NCI-H2196 treated with DMSO at 0.1 percent for 48 hours (cell line): ENCODE data around the gene SH3RF1.
"Not testable (repeated sequence)": the region's sequence is repeated elsewhere in the genome, so short reads cannot be mapped to it uniquely, and the experiment has no call there.

Experiments
- DNase-seq: peaks from one replicate; lab custom pipeline; 2025; ENCODE audit not compliant: unreplicated experiment; lab: John Stamatoyannopoulos, UW

SH3RF1 gene

DNA sequence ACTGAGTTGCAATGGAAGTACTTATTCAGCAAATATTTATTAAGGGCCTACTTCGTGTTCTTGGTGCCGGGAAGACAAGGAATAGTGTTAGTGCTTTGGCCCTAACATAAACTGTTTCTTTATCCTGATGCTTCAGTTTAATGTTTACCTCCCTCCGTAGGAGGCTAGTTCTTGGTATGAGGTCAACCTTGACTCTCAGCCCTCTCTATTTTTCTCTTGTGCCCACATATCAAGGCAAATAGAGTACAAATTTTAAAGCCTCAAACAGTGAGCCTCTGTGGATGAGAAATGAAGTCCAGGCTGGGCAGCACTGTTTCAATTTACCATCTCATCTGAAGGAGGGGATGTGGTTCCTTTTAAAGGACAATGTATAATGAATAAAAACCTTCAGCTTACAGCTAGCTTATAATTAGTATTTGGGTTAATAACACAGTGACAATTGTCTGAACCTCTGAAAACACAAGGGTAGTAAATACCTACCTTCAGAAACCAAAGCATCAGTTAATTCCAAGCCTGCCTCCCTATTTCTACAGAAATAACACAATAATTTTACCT lies 68.5 kb downstream of the SH3RF1 start:
- DNase-seq = no peak

DNA sequence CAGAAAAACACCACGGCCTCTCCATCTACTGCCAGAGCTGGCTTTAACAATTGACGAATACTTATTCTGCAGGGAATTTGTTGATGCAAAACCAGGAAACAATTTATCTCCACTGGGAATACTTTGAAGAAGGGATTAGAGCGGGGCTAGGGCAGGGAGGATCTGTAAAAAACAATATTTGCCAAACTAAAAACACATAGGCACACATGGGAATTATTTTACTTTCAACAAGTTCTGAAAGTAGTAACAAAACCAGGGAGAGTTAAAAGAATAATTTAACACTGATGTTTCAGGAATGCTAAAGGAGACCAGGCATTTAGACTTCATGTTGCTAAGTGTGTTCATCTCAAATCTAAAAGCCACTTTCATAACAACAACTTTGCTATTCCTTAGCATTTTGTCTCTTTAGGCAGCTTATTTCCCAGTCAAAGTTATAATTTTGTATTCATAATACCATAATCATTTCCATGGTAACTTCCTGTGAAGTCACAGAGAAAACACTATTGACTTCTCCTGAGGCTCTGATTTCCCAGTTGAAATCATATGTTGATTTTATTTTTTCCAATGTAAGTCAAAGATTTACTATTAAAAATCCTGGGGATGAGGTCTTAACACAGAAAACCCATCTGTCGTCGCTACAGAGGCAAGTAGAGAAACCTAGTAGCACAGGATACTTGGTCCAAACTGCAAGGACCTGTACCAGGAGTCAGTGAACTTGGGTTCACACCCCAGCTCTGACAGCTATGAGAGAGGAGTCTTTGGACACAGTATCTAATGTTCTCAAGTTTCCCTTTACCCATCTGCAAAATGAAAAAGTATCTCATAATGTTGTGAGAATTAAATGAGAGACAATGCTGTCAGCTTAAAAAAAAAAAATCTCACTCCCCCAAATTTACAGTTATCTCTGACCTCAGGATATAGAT lies 69.3 kb downstream of the SH3RF1 start:
- no peak for DNase-seq

DNA sequence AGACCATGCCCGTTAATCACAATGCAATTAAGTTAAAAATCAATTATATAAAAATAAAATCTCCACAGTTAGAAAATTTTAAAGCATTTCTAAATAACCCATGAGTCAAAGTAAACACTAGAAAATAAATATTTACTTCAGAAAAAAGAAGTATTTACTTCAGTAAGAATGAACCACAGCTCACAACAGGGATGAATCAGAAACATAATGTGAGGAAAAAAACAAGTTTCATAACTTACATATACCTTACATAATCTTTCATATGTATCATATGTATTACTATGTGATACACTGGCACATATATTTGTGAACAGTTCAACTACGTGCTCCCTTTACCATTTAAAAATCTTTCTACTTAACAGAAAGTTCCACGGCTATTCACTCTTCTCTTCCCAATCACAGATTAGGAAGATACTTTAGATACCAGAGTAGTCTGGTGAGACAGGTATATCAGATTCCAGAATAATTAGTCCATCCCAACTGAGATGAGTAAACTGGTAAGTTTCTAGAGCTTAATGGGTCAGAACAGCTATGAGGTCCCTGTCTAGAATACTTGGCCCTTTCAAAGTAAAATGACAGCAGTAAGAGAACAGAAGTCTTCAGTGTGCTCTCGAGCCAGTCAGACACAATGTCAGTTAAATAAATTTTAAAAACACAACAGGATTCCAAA lies 70.3 kb downstream of the SH3RF1 start:
- DNase-seq = no peak

DNA sequence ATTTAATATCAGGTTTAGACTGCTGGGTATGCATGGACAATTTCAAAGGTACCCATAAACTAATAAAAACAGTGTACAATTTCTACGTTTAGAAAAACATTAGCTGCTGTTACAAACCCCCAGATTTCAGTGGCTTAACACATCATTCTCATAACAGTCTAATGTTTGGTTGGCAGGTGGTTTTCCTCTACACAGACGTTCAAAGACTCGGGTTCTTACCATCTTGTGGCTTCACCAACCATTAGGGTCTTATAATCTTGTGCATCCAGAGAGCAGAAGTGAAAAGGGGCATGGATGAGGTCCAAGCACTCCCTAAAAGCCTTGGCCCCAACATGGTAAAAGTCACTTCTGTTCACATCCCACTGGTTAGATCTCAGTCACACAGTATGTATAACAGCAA lies 71.6 kb downstream of the SH3RF1 start:
- no peak for DNase-seq

DNA sequence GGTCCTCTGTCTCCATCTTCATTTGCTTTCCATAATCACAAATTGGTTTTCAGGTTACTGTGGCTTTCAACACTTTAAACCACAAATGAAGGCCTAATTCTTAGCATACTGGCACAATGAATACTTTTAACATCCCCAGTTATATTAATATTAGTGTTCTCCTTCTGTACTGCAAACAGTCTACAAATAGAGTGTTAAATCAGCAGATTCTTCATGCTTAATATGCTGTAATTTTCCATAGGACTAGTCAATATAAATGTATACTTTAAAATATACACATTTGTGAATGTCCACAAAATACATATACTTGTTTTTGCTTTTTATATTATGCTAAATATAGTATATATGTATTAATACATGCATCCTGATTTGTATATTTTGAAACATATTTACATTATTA lies 72.6 kb downstream of the SH3RF1 start:
- DNase-seq = no peak

DNA sequence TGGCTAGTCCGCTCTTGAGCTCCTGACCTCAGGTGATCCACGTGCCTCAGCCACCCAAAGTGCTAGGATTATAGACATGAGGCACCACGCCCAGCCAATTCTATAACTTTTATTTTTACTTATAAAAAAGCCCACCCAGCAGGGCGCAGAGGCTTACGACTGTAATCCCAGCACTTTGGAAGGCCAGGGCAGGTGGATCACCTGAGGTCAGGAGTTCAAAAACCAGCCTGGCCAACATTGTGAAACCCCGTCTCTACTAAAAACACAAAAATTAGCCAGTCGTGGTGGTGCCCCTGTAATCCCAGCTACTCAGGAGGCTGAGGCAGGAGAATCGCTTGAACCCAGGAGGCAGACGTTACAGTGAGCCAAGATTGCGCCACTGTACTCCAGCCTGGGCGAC lies 73.5 kb downstream of the SH3RF1 start:
- DNase-seq = not testable (repeated sequence)

DNA sequence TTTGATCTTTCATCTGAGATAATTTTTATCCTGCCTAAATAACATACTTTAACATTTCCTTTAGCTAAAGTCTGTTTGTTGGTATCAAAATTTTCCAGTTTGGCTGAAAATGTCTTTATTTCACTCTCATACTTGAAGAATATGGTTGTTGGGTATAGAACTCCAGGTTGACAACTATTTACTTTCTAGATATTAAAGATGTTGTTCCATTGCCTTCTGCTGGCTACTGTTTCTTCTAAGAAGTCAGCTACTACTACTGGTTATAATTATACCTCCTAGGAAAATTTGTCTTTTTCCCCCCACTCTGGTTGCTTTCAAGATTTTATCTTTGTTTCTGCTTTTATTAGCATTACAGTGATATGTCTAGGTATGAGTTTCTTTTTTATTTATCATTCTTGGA lies 75.7 kb downstream of the SH3RF1 start:
- DNase-seq = no peak

DNA sequence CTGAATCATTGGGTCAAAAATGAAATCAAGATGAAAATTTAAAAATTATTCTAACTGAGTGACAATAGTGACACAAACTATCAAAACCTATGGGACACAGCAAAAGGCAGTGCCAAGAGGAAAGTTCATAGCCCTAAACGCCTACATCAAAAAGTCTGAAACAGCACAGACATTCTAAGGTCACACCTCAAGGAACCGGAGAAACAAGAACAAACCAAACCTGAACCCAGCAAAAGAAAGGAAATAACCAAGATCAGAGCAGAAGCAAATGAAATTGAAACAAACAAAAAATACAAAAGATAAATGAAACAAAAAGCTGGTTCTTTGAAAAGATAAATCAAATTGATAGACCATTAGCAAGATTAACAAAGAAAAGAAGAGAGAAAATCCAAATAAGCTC lies 80.8 kb downstream of the SH3RF1 start:
- not testable (repeated sequence) for DNase-seq

DNA sequence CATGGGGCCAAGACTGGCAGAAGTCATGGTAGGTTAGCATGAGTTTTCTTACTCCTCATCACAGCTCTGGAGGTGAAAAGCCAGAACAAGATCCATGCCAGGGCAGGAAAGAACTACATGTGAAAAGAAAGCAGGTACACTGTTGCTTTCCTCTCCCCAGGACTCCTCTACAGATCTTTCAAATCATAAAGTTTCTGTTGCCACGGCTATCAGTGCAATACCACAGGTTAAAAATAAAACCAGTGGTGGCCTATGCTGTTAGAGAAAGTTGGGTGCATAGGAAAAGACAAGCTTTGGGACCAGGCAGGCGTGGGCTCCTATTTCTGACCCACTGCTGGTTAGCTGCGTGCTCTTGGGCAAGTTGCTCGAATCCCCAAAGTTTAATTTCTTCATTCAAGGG lies 81.4 kb downstream of the SH3RF1 start:
- DNase-seq = no peak

DNA sequence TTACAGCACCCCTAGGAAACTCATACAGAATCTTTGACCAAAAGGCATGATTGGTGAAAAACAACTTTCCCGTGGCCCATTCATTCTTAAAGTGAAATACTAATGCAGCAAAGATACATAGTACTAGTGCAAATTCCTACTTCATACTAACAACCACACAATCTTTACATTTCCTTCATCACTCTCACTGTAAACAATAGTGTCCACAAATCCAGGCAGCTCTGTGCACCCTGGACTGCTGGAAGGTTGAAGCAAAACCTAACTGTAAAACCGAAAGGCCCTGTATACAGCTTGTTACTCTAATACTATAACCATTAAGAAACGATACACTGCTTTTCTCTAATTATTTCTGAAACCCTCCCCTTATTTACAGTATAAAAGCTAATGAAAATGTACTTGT lies 82.6 kb downstream of the SH3RF1 start:
- no peak for DNase-seq

DNA sequence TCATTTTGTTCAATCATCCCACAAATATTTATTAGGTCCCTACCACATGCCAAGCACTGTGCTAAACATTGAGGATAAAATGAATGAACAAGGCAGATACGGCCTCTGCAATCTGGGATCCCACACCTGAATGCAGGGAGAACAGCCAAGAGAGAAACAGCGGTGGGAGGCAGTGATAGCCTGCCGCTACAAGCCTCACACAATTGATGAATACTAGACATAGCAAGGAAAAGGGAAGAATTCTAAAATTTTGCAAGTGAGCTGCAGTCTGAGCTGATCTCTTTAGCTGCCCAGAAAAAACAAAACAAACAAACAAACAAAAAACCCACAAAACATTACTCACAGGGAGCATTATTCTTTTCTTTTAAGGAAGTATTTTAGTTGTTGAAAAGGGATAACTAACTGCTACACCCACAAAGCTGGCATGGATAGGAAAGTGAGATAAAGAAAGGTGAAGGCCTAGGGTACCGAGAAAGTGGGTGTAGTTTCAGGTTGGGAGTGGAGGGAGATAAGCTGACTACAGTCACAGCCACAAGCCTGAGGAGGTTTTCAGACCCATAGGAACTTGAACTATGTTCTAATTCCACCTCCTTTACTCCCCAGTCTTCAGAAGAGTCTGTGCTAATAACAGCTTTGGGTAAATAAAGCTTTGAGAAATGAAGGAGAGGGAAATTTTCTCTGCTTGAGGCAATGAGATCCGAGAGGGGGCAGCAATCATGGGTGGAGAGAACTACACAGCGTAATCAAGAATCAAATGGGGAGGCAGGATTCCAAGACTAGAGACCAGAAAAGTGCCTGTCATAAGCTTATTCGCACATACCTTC lies 85.4 kb downstream of the SH3RF1 start:
- no peak for DNase-seq

DNA sequence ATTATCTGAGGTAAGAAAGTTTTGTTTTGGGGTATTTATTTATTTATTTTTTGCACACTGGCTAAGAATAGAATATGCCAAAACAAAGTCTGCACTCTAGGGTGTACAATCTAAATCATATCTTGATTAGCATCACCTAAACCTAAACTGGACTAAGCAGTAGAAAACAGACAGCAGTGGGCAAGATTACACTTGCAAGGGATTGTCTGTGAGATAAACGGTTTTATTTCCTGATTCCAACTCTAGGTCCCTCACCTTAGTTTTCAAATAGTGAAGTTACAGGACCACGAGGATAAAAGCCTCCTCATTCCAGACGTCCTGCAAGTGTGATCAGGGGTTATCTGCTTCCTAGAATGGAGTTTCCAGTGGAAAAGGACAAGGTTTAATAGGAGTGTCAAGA lies 86.1 kb downstream of the SH3RF1 start:
- no peak for DNase-seq

DNA sequence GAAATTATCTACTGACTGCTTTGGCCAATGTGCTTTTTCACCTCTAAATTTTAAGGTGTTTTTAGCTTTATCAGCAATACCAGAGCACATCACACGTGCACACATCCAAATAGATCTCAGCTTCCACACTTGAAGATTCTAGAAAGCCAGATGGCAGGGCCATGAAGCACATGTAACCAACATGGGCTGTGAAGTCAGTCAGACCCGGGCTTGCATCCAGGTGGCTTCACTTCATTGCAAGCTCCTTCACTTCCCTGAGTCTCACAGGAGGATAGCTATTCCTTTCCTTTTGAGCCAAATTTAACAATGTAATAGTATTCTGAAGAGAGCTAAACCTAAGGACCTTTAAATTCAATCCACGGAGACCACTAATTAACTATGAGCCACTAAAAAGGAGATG lies 86.5 kb downstream of the SH3RF1 start:
- DNase-seq = no peak

DNA sequence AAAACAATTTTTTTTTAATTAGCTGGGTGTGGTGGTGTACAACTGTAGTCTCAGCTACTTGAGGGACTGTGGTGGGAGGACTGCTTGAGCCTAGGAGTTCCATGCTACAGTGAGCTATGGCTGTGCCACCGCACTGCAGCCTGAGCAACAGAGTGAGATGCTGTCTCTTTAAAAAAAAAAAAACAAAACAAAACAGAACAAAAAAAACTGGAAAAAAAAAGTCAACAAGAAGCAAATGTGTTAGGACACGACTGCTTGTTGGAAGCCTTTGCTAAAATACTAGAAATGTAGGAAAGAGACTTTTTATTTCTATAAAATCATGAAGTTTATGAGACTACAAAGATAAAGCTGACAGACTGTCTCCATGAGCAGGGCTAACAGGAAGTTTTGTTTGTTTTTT lies 87.2 kb downstream of the SH3RF1 start:
- no peak for DNase-seq

DNA sequence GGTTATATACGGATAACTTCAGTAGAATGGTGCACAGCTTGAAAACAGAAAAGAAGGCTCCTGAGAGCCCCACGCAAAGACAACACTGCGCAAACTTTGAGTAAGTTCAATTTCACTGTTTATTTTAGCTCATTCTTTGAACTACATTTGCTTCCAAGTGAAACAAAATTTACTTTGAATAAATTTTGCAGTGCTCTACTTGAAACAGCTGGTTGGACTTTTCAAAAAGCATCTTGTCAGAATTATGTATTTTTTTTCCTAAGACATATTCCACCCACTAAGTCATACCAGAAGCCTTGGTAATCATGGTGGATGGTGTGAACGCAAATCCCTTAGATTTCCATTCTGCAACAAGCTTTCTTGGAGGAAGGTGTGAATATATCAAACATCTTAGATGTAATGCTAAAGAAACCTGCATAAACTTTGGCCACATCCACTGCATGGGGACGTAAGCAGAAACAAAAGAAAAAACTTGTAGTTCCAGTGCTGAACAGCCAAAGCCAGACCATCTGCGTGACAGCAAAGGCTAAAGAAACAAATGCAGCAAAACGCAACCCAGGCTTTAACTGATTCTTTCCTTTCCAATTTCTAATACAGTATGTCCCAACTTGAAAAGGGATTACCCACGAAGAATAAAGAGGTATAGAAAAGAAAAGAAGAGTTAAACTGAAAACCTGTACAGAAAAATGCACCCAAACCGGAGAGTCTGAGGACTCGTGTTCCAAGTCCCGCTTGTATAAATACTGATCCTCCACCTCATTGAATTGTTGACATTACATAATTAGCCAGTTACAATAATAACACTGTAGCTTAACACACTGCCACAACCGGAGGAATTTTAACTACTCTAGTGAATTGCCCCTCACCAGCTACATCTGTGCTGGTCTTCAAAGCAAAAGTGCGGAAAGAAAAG lies 90.9 kb downstream of the SH3RF1 start:
- DNase-seq = no peak

DNA sequence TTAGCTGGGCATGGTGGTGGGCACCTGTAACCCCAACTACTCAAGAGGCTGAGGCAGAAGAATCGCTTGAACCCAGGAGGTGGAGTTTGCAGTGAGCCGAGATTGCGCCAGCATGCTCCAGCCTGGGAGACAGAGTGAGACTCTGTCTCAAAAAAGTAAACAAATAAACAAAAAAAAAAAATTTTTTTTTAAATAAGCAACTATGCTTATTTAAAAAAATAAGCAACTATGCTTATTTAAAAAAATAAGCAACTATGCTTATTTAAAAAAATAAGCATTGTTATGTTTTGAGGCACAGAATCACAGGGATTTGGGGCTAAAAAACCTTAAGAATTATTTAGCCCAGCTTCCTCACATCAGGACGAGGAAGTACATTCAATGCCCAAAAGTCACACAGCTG lies 92.7 kb downstream of the SH3RF1 start:
- DNase-seq = not testable (repeated sequence)

DNA sequence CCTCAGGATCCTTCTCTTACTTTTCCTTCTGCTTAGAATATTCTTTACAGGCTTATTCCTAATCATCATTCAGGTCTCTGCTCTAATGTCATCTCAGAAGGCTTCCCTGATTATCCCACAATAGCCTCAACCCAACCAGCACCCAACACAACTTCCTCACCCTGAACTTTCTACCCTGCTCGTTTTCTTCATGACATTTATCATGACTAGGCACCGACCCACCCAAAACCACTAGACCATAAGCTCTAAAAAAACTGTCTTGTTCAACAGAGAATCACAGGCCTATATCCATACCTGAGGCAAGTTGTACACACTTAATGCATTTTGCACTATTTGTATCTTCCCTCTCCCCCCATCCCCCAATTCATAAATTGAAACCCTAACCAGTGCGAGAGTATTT lies 95.3 kb downstream of the SH3RF1 start:
- DNase-seq = no peak

DNA sequence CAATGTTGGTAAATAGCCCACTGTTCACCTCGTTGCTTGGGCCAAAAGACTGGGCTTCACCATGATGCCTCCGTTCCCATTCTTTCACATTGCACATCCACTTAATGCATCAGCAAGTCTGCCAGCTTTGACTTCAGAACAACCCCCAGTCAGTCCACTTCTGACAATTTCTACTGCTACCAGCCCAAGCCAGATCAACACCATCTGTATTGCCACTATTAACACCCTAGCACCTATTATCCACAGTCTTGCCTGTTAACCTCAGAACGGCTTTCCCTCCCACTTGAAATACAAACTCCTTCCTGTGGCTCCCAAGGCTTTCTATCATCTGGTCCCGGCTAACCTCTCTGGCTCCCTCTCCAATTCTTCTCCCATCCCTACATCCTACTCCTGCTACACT lies 95.7 kb downstream of the SH3RF1 start:
- no peak for DNase-seq

DNA sequence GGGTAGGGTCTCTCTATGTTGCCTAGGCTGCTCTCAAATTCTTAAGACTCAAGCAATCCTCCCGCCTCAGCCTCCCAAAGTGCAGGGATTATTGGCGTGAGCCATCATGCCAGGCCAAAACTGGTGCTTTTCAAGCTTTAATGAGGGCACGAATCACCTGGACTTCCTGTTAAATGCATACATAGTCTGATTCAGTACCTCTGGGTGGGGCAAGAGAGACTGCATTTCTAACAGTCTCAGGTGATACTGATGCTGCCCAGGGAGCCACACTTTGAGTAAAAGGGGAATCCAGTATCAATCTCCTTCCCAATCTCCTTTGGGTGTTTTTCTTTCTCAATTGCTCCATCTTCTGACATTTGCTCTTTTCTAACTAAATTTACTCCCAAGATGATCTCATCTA lies 96.5 kb downstream of the SH3RF1 start:
- DNase-seq = no peak
